Neural crest cell (in vitro differentiated cells): Measurements from ENCODE around the gene CHI3L2. TPM values are rescaled to one million over a fixed set of nuclear protein-coding genes. Genes with fewer than 3 reads are reported as not detected.

Experiments
- DNase-seq: peaks from one replicate; pipeline ENCODE4 v3.0.0; 2021; ENCODE audit warnings: low read depth, mixed read lengths, low spot score
- H3K27ac Mint-ChIP-seq: one replicate; pipeline ENCODE4 v1.8.0; 2021; ENCODE audit warnings: mild to moderate bottlenecking, mixed read lengths; ENCODE audit not compliant: unreplicated experiment
- H3K27me3 Mint-ChIP-seq: 2 replicates; pipeline ENCODE4 v1.8.0; 2021; ENCODE audit warnings: low read depth, mild to moderate bottlenecking, mixed read lengths
- H3K36me3 Mint-ChIP-seq: 2 replicates; pipeline ENCODE4 v1.8.0; 2021; ENCODE audit warnings: low read depth, mild to moderate bottlenecking, mixed read lengths
- H3K4me1 Mint-ChIP-seq: 2 replicates; pipeline ENCODE4 v1.8.0; 2021; ENCODE audit warnings: mixed read lengths
- H3K4me3 Mint-ChIP-seq: one replicate; pipeline ENCODE4 v1.8.0; 2021; ENCODE audit warnings: mild to moderate bottlenecking, mixed read lengths
- H3K9me3 Mint-ChIP-seq: 2 replicates; pipeline ENCODE4 v1.8.0; 2021; ENCODE audit warnings: mixed read lengths
- CTCF ChIP-seq: fragments of 200-600 bp; sonication (generic); conservative IDR thresholded peaks from 2 replicates; pipeline ENCODE4 v1.5.0; 2021; ENCODE audit warnings: antibody characterized with exemption, mild to moderate bottlenecking
- total RNA-seq: library from RNA; stranded (reverse); gene quantifications from 2 replicates; pipeline ENCODE4 v1.2.1, GENCODE V29; 2021

Gene CHI3L2
- total RNA-seq, 1 donor from 2014 or later = not detected

- H3K27ac Mint-ChIP-seq = no peak overlapping the region
- H3K27me3 Mint-ChIP-seq = peaks cover 3% of the 10 kb centered on the region
- no peaks in the 10 kb centered on the region for H3K36me3 Mint-ChIP-seq
- TF ChIP-seq CTCF = no peak
- DNase-seq = no peak
- no peak overlapping the region for H3K4me3 Mint-ChIP-seq
- no peaks in the 10 kb centered on the region for H3K4me1 Mint-ChIP-seq
- no peaks in the 10 kb centered on the region for H3K9me3 Mint-ChIP-seq
Measured at GRCh38 chr1:111209622-111210021, 17.9 kb upstream of the CHI3L2 start.

- no peak for DNase-seq
- Mint-ChIP-seq H3K36me3 (no peaks in the 10 kb centered on the region), H3K9me3 (no peaks in the 10 kb centered on the region), H3K4me3 (no peak overlapping the region), H3K27me3 (no peaks in the 10 kb centered on the region), H3K27ac (no peak overlapping the region), H3K4me1 (no peaks in the 10 kb centered on the region)
- TF ChIP-seq CTCF = no peak
Measured at GRCh38 chr1:111211921-111212320, 15.6 kb upstream of the CHI3L2 start.

- H3K9me3 Mint-ChIP-seq = no peaks in the 10 kb centered on the region
- no peak overlapping the region for H3K27ac Mint-ChIP-seq
- TF ChIP-seq CTCF = no peak
- no peaks in the 10 kb centered on the region for H3K36me3 Mint-ChIP-seq
- H3K27me3 Mint-ChIP-seq = no peaks in the 10 kb centered on the region
- no peak for DNase-seq
- H3K4me1 Mint-ChIP-seq = no peaks in the 10 kb centered on the region
- no peak overlapping the region for H3K4me3 Mint-ChIP-seq
Measured at GRCh38 chr1:111212634-111213335, 14.7 kb upstream of the CHI3L2 start.

- H3K4me3 Mint-ChIP-seq = no peak overlapping the region
- H3K27ac Mint-ChIP-seq = no peak overlapping the region
- no peaks in the 10 kb centered on the region for H3K36me3 Mint-ChIP-seq
- H3K27me3 Mint-ChIP-seq = no peaks in the 10 kb centered on the region
- H3K4me1 Mint-ChIP-seq = no peaks in the 10 kb centered on the region
- no peak for TF ChIP-seq CTCF
- no peak for DNase-seq
- no peaks in the 10 kb centered on the region for H3K9me3 Mint-ChIP-seq
Measured at GRCh38 chr1:111213412-111213811, 14.1 kb upstream of the CHI3L2 start.

GRCh38 chr1:111214074-111214801 lies 13.3 kb upstream of the CHI3L2 start:
- TF ChIP-seq CTCF = no peak
- Mint-ChIP-seq H3K27me3 (no peaks in the 10 kb centered on the region), H3K9me3 (no peaks in the 10 kb centered on the region), H3K4me1 (peaks cover 2% of the 10 kb centered on the region), H3K4me3 (no peak overlapping the region), H3K27ac (no peak overlapping the region), H3K36me3 (no peaks in the 10 kb centered on the region)
- no peak for DNase-seq
